ENCODE data around the gene VEZT.
"Not testable (repeated sequence)": the region's sequence is repeated elsewhere in the genome, so short reads cannot be mapped to it uniquely, and the experiment has no call there.

Gene VEZT

GRCh38 chr12:95224202-95225170, 6.9 kb downstream of the VEZT start:
- DNase-seq (ENCODE audit: low read depth, low spot score): no peak

- DNase-seq (ENCODE audit: low read depth, low spot score): no peak
Measured at GRCh38 chr12:95225645-95226212, 8.1 kb downstream of the VEZT start.

- no peak for DNase-seq (ENCODE audit: low read depth, low spot score)
Measured at GRCh38 chr12:95227818-95228356, 10.3 kb downstream of the VEZT start.

GRCh38 chr12:95228617-95229016, 11.0 kb downstream of the VEZT start:
- no peak for DNase-seq (ENCODE audit: low read depth, low spot score)

GRCh38 chr12:95229636-95230035, 12.0 kb downstream of the VEZT start:
- no peak for DNase-seq (ENCODE audit: low read depth, low spot score)

- DNase-seq (ENCODE audit: low read depth, low spot score): no peak
Measured at GRCh38 chr12:95230313-95230712, 12.7 kb downstream of the VEZT start.

- DNase-seq (ENCODE audit: low read depth, low spot score): no peak
Measured at GRCh38 chr12:95231190-95231589, 13.6 kb downstream of the VEZT start.

- not testable (repeated sequence) for DNase-seq (ENCODE audit: low read depth, low spot score)
Measured at GRCh38 chr12:95234187-95234586, 16.6 kb downstream of the VEZT start.

GRCh38 chr12:95235621-95236020, 18.0 kb downstream of the VEZT start:
- DNase-seq (ENCODE audit: low read depth, low spot score): not testable (repeated sequence)

GRCh38 chr12:95237315-95237714, 19.7 kb downstream of the VEZT start:
- DNase-seq (ENCODE audit: low read depth, low spot score): no peak

- no peak for DNase-seq (ENCODE audit: low read depth, low spot score)
Measured at GRCh38 chr12:95238150-95238549, 20.5 kb downstream of the VEZT start.

- no peak for DNase-seq (ENCODE audit: low read depth, low spot score)
Measured at GRCh38 chr12:95239216-95239615, 21.6 kb downstream of the VEZT start.

GRCh38 chr12:95239835-95240234, 22.2 kb downstream of the VEZT start:
- DNase-seq (ENCODE audit: low read depth, low spot score): not testable (repeated sequence)

GRCh38 chr12:95240556-95240955, 22.9 kb downstream of the VEZT start:
- DNase-seq (ENCODE audit: low read depth, low spot score): no peak

- DNase-seq (ENCODE audit: low read depth, low spot score): not testable (repeated sequence)
Measured at GRCh38 chr12:95241138-95241537, 23.5 kb downstream of the VEZT start.

- no peak for DNase-seq (ENCODE audit: low read depth, low spot score)
Measured at GRCh38 chr12:95241761-95242506, 24.3 kb downstream of the VEZT start.

GRCh38 chr12:95243497-95244183, 26.0 kb downstream of the VEZT start:
- DNase-seq (ENCODE audit: low read depth, low spot score): no peak

GRCh38 chr12:95244350-95244749, 26.7 kb downstream of the VEZT start:
- no peak for DNase-seq (ENCODE audit: low read depth, low spot score)

- DNase-seq (ENCODE audit: low read depth, low spot score): no peak
Measured at GRCh38 chr12:95248095-95248494, 30.5 kb downstream of the VEZT start.

- no peak for DNase-seq (ENCODE audit: low read depth, low spot score)
Measured at GRCh38 chr12:95248604-95249360, 31.2 kb downstream of the VEZT start.

GRCh38 chr12:95253386-95253785, 35.8 kb downstream of the VEZT start:
- DNase-seq (ENCODE audit: low read depth, low spot score): no peak
